Left forelimb (tissue), 1 donor: Measurements from ENCODE around the gene GRM8.
"Not testable (repeated sequence)": the region's sequence is repeated elsewhere in the genome, so short reads cannot be mapped to it uniquely, and the experiment has no call there.

ENCODE experiments used
- DNase-seq: peaks from one replicate; pipeline ENCODE4 v3.0.0-alpha.2; 2018; ENCODE audit warnings: low spot score

GRM8 gene

DNA sequence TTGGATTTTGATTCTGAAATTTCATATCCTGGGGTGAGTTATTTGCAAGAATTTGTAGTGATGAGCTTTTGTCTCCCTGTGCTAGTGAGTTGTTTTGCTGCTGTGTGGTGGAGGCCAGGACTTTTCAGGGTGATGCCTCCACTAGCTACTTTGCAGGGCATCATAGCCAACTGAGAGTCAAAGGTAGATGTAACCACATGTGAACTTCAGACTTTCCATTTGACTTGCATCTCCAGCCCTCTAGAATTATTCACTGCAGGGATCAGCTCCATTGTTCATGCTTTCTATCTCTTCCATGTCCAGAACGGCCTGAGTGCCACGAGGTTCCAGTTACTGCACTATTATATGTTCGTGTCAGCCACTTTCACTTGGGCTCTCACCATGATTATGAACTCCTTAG is 534.3 kb downstream of the GRM8 start:
- no peak for DNase-seq

DNA sequence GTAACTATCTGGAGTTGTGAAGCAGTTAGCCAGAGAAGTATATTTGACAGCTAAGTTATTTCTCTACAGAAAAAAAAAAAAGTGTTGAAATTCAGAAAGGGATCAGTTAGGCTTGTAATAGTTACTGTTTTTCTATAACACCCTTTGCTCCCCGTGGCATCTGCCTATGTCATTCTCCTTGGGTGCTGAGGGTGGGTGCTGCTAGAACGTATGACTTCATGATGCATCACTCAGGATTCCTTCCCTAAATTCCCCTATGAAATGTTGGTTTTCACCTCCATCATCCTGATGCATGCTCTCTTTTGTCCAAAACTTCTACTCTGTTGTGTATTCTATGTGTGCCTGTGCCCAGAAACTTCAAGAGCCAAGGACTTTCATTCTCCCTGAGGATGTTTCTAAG is 536.4 kb downstream of the GRM8 start:
- no peak for DNase-seq

GRCh38 chr7:126715076-126715475 is 537.7 kb downstream of the GRM8 start:
- DNase-seq, result no peak

DNA sequence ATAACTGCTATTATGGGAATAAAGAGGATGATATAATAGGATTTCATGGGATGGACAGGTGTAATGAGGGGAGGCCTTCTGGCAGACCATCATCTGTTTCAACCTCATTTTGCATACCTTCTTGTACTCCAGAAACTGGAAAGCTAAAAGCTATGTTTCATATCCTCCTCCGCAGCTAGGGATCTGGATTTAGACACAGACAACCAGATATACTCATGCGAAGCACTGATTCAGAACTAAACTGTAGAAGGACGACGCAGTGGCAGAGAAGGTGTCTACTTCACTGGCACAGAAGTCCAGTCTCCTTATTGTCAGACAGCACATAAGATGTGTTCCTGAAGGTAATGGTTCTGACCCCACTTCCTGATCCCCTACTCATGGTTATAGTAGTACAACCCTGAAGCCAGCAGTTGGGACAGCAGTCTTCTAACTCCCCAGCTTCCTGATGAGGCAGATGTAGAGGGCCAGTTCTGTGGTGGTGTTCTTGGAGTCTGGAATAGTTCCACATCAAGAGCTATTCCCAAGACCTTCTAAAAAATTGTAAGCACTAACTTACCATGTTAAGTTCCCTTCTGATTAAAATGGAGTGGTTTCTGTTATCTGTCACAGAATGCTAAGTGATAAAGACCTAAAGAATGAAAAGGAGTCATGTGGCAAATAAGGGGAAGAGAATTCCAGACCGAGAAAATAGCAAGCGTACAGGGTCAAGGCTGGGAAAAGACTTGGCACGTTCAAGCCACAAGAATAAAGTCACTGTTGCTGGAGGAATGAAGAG is 550.3 kb downstream of the GRM8 start:
- DNase-seq, result no peak

DNA sequence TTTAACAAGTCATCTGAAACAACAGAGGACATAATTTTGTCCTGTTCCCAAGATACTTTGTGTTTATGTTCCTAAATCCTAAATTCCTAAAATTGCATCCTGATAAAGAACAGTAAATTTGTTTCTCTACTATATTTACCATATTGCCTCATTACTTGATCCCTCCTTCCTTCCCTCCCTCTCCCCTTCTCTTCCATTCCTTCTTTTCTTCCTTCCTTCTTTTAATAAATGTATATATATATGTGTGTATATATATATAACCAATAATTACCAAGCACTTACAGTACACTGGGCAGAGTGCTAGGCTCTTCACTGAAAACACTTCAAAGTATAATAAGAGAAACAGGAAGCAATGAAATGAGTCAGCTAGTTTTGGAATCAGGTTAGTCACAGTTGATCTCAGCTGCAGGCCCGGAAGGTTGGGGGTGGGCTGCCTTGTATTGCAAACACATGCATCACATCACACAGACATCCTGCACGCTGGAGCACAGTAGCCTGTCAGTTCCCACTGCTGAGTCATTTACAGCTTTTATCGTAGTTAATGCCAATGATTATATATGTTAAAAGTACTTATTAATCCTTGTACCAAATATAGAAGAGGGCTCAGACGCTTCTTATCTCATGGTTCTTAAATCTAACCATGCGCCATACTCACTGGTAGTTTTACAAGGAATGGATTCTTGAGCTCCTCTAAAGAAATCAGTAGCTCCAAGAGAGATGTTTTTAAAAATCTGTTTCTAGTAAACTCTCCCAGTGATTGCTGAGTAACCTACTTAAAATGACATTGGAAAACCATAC is 551.7 kb downstream of the GRM8 start:
- no peak for DNase-seq

GRCh38 chr7:126699707-126700106 is 553.0 kb downstream of the GRM8 start:
- no peak for DNase-seq

DNA sequence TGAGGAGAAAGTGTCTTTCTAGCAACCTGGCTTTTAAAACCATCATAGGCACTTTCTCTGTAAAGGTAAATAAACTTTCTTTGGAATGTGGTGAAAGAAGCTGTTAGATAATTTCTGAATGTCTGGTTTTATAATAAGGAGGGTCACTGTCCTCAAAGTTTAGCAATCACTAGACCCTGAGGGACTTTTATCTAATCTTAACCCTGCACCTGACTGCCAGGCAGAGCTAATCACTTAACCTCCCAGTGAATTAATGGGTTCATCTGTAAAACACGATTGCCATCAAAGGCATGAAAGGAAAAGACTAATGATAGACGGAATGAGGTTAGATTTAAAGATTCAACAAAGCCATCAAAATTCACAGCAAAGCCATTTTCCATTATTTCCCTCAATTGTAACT is 553.8 kb downstream of the GRM8 start:
- DNase-seq, result no peak

GRCh38 chr7:126698446-126698845 is 554.3 kb downstream of the GRM8 start:
- DNase-seq, result no peak

- no peak for DNase-seq
These were observed 556.3 kb downstream of the GRM8 start for GRCh38 chr7:126696256-126697038.

DNA sequence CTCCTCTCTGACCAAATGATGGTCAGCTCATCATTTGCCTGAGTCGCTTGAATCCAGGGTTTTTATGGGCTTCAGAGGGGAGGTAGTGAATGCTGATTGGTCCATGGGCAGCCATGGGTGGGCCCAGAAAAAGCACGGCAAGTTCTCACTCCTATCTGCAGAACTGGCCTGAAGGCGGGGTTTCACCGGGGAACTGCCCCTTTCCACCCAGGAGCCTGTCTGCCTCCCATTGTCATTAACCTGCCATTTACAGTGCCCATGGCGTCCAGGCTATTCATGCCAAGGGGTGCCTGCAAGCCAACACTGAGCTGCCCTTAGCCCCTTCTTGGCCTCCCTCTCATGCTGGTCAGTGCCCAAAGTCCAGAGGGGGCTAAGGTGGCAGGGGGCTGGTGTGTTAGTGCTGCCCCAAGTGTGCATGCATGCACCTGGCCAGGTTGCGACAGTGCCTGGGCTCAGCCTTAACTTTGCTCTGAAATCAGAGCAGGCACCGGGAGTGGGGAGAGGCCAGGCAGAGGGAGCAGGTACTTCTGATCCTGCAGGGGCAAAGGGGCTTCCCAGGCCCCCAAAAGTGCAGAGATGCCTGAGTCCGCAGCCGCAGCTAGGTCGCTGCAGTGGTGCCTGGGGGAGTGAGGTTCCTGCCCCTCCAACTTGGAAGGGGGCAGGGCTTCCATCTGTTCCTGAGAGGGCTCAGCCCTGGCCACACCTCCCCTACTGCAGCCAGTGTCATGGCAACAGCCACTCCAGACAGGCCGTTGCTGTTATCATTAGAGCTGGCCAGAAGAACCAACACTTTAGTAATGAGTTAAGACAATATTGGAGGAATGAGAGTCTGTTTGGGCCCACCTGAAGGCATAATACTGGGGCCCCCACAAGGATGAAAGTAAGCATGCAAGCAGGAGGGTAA is 561.6 kb downstream of the GRM8 start:
- DNase-seq, result no peak

- DNase-seq, result no peak
These were observed 562.6 kb downstream of the GRM8 start for GRCh38 chr7:126690104-126690503.

DNA sequence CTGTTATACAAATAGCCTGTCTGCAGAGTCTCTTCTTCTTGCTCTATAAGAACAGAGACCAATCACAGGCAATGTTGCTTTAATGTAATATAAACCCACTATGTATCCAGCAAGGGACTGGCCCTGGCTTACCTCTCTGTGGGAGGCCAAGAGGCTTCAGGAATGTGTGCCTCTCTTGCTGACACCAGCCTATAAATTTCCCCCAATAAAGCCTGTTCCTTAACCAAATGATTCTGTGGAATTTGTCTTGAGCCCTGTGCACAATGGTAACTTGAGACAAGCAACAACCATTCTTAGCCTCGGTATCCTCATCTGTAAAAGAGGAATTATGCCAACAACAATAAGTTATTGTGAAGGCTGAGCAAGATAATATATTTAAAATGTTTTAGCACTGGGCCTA is 563.7 kb downstream of the GRM8 start:
- DNase-seq, result no peak

GRCh38 chr7:126686474-126686873 is 566.3 kb downstream of the GRM8 start:
- no peak for DNase-seq

- no peak for DNase-seq
These were observed 567.1 kb downstream of the GRM8 start for GRCh38 chr7:126685596-126685995.

- DNase-seq, result no peak
These were observed 567.6 kb downstream of the GRM8 start for GRCh38 chr7:126685018-126685573.

GRCh38 chr7:126682176-126682575 is 570.6 kb downstream of the GRM8 start:
- no peak for DNase-seq

- DNase-seq, result not testable (repeated sequence)
These were observed 584.0 kb downstream of the GRM8 start for GRCh38 chr7:126668762-126669161.

- no peak for DNase-seq
These were observed 584.4 kb downstream of the GRM8 start for GRCh38 chr7:126668367-126668752.

DNA sequence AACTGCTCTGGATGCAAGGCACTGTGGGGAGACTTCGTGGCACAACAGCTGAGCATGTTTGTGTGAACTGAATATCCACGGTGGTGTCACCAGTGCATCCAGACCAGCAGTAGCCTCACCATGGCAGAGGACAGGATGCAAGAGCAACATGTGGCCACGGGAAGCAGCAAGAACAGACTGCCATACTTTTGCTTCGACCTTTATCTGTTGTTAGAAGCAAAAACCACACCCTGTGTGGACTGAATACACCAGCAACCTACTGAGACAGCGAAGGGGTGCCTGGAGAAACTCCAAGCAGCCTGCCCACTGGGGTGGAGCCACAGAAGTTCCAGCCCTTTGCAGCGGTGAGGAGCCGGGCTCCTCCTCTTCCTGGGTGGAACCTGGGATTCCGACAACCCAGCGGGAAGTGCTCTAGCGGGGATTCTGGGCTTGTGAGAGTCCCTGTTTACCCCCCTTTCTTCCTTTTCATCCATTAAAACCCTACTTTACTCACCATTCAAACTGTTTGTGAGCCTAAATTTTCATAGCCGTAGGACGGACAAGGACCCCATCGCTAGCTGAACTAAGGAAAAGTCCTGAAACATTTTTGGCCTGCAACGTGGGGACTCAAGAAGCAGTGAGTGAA is 584.9 kb downstream of the GRM8 start:
- DNase-seq, result no peak

GRCh38 chr7:126662856-126663255 is 589.9 kb downstream of the GRM8 start:
- DNase-seq, result no peak

GRCh38 chr7:126659124-126659523 is 593.6 kb downstream of the GRM8 start:
- DNase-seq, result no peak
